ENCODE measurements around the gene AGBL4.

The AGBL4 gene

GRCh38 chr1:48673332-48674105 is 1350.2 kb downstream of the AGBL4 start:
- TF ChIP-seq, protein P1, sequence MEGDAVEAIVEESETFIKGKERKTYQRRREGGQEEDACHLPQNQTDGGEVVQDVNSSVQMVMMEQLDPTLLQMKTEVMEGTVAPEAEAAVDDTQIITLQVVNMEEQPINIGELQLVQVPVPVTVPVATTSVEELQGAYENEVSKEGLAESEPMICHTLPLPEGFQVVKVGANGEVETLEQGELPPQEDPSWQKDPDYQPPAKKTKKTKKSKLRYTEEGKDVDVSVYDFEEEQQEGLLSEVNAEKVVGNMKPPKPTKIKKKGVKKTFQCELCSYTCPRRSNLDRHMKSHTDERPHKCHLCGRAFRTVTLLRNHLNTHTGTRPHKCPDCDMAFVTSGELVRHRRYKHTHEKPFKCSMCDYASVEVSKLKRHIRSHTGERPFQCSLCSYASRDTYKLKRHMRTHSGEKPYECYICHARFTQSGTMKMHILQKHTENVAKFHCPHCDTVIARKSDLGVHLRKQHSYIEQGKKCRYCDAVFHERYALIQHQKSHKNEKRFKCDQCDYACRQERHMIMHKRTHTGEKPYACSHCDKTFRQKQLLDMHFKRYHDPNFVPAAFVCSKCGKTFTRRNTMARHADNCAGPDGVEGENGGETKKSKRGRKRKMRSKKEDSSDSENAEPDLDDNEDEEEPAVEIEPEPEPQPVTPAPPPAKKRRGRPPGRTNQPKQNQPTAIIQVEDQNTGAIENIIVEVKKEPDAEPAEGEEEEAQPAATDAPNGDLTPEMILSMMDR (conservative IDR thresholded peaks at IDR 0.05; ENCODE audit: low read length) = no peak
- no peak for DNase-seq (ENCODE audit: low read depth)
- H3K4me3 ChIP-seq (ENCODE audit: low read length) = no peak overlapping the region

- DNase-seq (ENCODE audit: low read depth) = no peak
- TF ChIP-seq, protein P1 (conservative IDR thresholded peaks at IDR 0.05; ENCODE audit: low read length) = no peak
These were observed 1352.2 kb downstream of the AGBL4 start for GRCh38 chr1:48671578-48671977.

GRCh38 chr1:48670234-48671020 is 1353.3 kb downstream of the AGBL4 start:
- DNase-seq (ENCODE audit: low read depth) = no peak
- TF ChIP-seq, protein P1 (conservative IDR thresholded peaks at IDR 0.05; ENCODE audit: low read length) = no peak
- H3K4me3 ChIP-seq (ENCODE audit: low read length) = no peak overlapping the region

More at GRCh38 chr1:48671578-48671977, 1352.2 kb downstream of the AGBL4 start:
- H3K4me3 ChIP-seq (ENCODE audit: low read length) = no peak overlapping the region

DNA sequence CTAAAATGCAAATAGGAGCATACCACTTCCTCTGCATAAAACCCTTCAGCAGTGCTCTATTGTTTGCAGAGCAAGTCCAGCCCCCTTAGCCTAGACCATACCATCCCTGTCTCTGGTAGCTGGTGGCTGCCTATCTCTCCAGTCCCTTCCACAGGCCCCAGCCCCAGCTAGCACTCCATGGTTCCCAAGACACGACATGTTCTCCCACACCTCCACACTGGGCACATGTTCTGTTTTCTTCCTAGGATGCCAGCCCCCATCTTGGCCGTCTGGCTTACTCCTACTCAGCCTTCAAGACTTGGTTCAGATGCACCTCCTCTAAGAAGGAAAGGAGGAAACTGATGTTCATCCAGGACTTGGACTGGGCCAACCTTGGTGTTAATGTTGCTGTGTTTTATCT is 1355.4 kb downstream of the AGBL4 start:
- no peak for DNase-seq (ENCODE audit: low read depth)
- TF ChIP-seq, protein P1 (conservative IDR thresholded peaks at IDR 0.05; ENCODE audit: low read length) = no peak

GRCh38 chr1:48667782-48668181 is 1356.0 kb downstream of the AGBL4 start:
- no peak for DNase-seq (ENCODE audit: low read depth)
- TF ChIP-seq, protein P1 (conservative IDR thresholded peaks at IDR 0.05; ENCODE audit: low read length) = no peak
- no peak overlapping the region for H3K4me3 ChIP-seq (ENCODE audit: low read length)

More for the DNA sequence above, 1355.4 kb downstream of the AGBL4 start:
- H3K4me3 ChIP-seq (ENCODE audit: low read length) = no peak overlapping the region

GRCh38 chr1:48665708-48666407 is 1357.9 kb downstream of the AGBL4 start:
- TF ChIP-seq, protein P1 (conservative IDR thresholded peaks at IDR 0.05; ENCODE audit: low read length) = no peak
- no peak for DNase-seq (ENCODE audit: low read depth)
- no peak overlapping the region for H3K4me3 ChIP-seq (ENCODE audit: low read length)
